HG02571 (cell line): Measurements from ENCODE around the gene MRPL18.

ENCODE experiments used
- ATAC-seq: cut with Tn5 transposase; IDR thresholded peaks from one replicate; pipeline ENCODE4 v1.9.1; 2021; ENCODE audit warnings: mild to moderate bottlenecking, moderate library complexity; ENCODE audit not compliant: unreplicated experiment

MRPL18 gene

DNA sequence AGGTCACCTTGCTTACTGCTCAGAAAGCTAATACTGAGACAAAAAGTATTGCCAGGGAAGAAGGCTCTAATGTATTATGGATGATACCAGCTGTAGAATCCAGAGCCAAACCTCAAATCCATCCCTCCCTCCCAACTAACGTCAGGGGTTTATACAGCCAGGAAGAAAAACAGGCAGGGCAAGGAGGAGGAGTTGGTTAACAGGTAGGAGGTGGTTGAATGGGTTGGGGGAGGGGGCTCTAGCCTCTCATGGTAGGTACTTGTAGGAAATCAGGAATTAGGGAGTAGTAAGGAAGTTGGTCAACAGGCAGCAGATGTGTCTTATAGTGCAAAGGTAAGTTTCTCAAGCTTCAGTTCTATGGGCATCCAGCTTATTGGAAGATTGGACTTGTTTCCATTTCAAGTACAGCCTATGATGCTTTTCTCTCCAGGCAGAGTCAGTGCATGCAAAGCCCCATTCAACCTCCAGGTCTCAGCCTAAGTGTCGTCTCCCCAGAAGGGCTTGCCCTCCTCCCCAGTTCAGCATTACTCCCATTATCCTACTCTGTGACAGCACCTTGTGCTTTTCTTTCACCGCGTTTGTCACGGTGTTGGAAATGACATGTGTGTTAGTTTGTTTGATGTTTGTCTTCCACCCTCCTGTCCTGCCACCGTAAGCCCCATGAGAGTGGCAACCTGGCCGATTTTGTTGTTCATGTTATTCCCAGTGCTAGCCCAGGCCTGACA is 47.9 kb downstream of the MRPL18 start:
- no peak for ATAC-seq

DNA sequence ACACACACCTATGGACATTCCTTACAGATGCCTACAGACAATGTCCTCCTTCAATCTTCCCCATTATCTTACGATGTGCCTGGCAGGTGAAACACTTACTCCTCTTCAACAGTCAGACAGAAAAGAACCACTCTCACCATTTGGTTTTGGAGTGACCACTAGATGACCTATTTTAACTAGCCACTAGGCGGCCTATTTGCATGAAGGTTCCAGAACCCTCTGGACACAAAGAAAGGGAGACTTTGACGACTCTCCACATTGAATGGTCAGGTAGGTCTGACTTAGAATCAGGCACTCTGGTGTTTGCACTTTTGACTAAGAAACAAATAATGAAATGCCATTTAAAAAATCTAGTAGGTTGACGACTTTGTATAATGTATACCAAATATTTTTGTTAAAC is 51.8 kb downstream of the MRPL18 start:
- ATAC-seq, result no peak

DNA sequence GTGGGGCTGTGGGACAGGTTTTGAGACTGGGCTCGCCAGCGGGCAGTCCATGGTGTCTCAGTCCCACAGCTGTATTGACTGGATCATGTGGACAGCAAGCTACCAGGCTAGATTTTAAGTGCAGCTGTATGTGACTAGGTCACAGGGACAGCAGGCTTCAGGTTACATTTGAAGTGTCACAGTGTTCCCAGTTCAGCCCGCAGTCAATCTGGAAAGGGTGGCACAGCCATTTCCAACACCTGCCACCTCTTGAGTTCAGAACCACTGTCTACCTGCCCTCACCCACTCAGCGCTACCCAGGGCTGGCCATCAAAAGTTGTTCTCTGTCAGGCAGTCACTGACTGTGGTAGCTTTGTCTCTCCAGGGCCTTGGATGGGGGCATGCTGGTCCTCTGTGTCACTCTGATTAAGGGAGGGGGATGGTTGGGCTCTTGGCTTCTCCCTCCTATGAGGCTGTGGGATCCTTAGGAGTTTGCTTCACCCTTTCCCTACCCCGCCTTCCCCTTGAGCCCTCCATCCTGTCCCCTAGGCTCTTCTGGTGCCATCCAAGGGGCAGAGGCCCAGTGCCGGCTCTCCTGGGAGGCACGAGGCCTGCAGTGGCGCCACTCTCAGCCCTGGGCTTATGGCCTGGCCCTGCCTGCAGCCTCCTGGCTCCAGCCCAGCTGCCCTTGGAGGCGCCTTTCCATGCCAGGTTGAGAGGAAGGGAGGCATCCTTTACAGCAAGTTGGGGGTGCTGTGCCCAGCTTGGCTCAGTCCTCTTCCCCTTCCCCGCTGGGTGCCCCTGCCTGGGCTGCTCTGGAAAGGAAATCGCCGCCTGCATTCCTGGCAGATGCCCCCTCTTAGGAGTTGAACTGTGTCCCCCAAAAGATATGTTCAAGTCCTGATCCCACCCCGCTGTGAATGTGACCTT is 54.7 kb downstream of the MRPL18 start:
- no peak for ATAC-seq
